A673 (cell line): Measurements from ENCODE around the gene CDC42EP2. TPM values are rescaled to one million over a fixed set of nuclear protein-coding genes. Genes with fewer than 3 reads are reported as not detected.

Experiments
- Bru-seq: library from RNA; stranded (reverse); fragments of 400-500 nt; gene quantifications from one replicate; lab custom pipeline; 2021; lab: Mats Ljungman, UMichigan
- BruChase-seq, 2 experiments: library from RNA; stranded (reverse); fragments of 400-500 nt; gene quantifications; one replicate each; lab custom pipeline; 2021; lab: Mats Ljungman, UMichigan
- BruUV-seq: library from RNA; stranded (reverse); fragments of 400-500 nt; replicated peaks from 2 replicates; lab custom pipeline; 2021; lab: Mats Ljungman, UMichigan
- CTCF ChIA-PET: fragments of 300-600 bp; sonication (Branson Sonifier 250); formaldehyde crosslinking; loops from one replicate; lab custom pipeline; 2022; ENCODE audit warnings: antibody characterized with exemption; lab: Charles Lee
- POLR2A ChIA-PET: fragments of 300-600 bp; sonication (Branson Sonifier 250); formaldehyde crosslinking; loops from one replicate; lab custom pipeline; 2022; ENCODE audit warnings: antibody characterized with exemption; ENCODE audit not compliant: low non-redundant PET; lab: Charles Lee
- DNase-seq: peaks from one replicate; pipeline ENCODE4 v3.0.0-alpha.2; 2015; ENCODE audit warnings: low spot score
- H3K27ac ChIP-seq: fragments of 200-600 bp; sonication (generic); 2 replicates; pipeline ENCODE4 v1.5.1; 2016; ENCODE audit warnings: mixed run types, low read depth, mild to moderate bottlenecking, mixed read lengths, antibody characterized with exemption, low read length; ENCODE audit not compliant: poor library complexity, severe bottlenecking
- H3K27me3 ChIP-seq: fragments of 200-600 bp; sonication (generic); replicated peaks from 2 replicates; pipeline ENCODE4 v1.6.1; 2017; ENCODE audit warnings: mixed run types, low read depth, mild to moderate bottlenecking, mixed read lengths, antibody characterized with exemption, low read length; ENCODE audit not compliant: insufficient read depth, poor library complexity
- H3K36me3 ChIP-seq: fragments of 200-600 bp; sonication (generic); 2 replicates; pipeline ENCODE4 v1.6.1; 2016; ENCODE audit warnings: mixed run types, mild to moderate bottlenecking, mixed read lengths, antibody characterized with exemption, low read length; ENCODE audit not compliant: insufficient read depth, poor library complexity, severe bottlenecking
- H3K4me1 ChIP-seq: fragments of 200-600 bp; sonication (generic); 2 replicates; pipeline ENCODE4 v1.6.1; 2017; ENCODE audit warnings: mixed run types, mild to moderate bottlenecking, mixed read lengths, antibody characterized with exemption, low read length; ENCODE audit not compliant: insufficient read depth, poor library complexity, severe bottlenecking
- H3K4me3 ChIP-seq: fragments of 200-600 bp; sonication (generic); 2 replicates; pipeline ENCODE4 v1.5.1; 2016; ENCODE audit warnings: low read depth, mixed run types, mild to moderate bottlenecking, mixed read lengths, low read length; ENCODE audit not compliant: poor library complexity, severe bottlenecking
- H3K9me3 ChIP-seq: fragments of 200-600 bp; sonication (generic); 2 replicates; pipeline ENCODE4 v1.6.1; 2016; ENCODE audit warnings: mixed run types, low read depth, mild to moderate bottlenecking, mixed read lengths, antibody characterized with exemption, low read length; ENCODE audit not compliant: poor library complexity, severe bottlenecking
- EZH2 ChIP-seq: fragments of 200-600 bp; sonication (generic); IDR thresholded peaks from 2 replicates; pipeline ENCODE4 v1.6.1; 2017; ENCODE audit warnings: borderline replicate concordance, low read depth, mild to moderate bottlenecking, mixed read lengths, antibody characterized with exemption, low read length; ENCODE audit not compliant: poor library complexity, severe bottlenecking
- intact Hi-C: fragments of 100-400 bp; cut with micrococcal nuclease; formaldehyde crosslinking; loops from one replicate; pipeline ENCODE4 v1.10.0; 2022; ENCODE audit not compliant: unreplicated experiment
- long read RNA-seq: library from polyadenylated mRNA; stranded (forward); transcript quantifications from one replicate; pipeline ENCODE4 v2.0.0, GENCODE V29; 2022
- total RNA-seq: library from RNA; stranded (reverse); gene quantifications from 2 replicates; pipeline ENCODE4 v1.2.3, GENCODE V29; 2021
- TF ChIP-seq, protein P1 (sequence below): fragments of 300-800, 200-600 bp; sonication (generic); conservative IDR thresholded peaks from 2 replicates; pipeline ENCODE4 v1.5.1; 2017; ENCODE audit warnings: low read depth, mild to moderate bottlenecking, antibody characterized with exemption, low read length, moderate library complexity, mixed read lengths

Gene CDC42EP2, protein sequence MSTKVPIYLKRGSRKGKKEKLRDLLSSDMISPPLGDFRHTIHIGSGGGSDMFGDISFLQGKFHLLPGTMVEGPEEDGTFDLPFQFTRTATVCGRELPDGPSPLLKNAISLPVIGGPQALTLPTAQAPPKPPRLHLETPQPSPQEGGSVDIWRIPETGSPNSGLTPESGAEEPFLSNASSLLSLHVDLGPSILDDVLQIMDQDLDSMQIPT
- total RNA-seq (4.8 and 5.4 TPM in 2 replicates), Bru-seq, nascent RNA (percentile 47 among the genes with signal in this experiment), BruChase-seq, experiment 1, labeled RNA remaining after a 2-hour chase (percentile 61 among the genes with signal in this experiment), BruChase-seq, experiment 2, labeled RNA remaining after a 6-hour chase (percentile 42 among the genes with signal in this experiment)
- long read RNA-seq, transcript CDC42EP2-201 (2 exons, 2,023 nt), result major isoform, 5 of 8 reads
- long read RNA-seq, partial matches to known transcripts, result 0 of 8 reads
- long read RNA-seq, other reads (novel, unspliced or antisense), result 3 of 8 reads

DNA sequence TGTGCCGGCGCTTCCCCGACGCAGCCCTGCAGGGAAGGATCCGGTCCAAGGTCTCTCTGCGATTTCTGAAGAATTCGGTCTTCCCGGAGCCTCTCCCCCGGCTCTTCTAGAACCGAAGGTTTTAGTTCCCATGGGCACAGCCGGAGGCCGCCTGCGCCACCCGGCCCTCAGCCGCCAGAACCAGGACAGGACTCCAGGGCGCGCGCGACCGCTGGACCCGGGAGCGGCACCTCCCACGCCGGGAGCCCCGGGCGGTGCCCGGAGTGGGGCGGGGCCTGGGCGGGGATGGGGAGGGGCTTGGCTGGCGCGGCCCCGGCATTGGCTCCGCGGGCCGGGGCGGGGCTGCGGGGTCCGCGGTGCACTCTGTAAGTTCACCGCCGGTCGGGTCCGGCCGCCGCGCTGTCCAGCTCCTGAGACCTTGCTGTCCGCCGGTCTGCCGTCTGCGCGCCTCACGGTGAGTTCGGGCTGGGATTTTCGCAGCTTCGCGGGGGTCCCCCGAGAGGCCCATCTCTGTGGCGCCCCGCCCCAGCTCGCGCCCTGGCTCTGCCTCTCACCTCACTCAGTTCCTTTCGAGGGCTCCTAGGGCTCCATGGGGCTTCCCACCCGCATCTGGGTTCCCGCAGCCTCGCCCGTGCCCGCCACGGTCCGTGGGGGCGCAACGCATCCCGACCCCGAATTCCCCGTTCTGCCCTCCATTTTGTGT lies at the start of gene CDC42EP2:
TSS of gene CDC42EP2 (plus strand) at position 366 of the 703 bp plus-strand sequence. CDS start 6,033 bp downstream, outside the sequence.
- no TSS peak for BruUV-seq
- H3K4me1 ChIP-seq, result peaks cover 15% of the 10 kb centered on the region
- H3K4me3 ChIP-seq, result peak within 1 kb of the TSS; percentile 80
- ChIA-PET POLR2A (no interaction called here), CTCF (interaction anchor here (0.6 to 3.7 kb wide), 13 partner anchors 13 to 581 kb away, joined by 3 to 34 read pairs (median 4); partner anchors contain the start of genes DPF2 and POLA2)
- no peaks in the 10 kb centered on the region for H3K27me3 ChIP-seq
- intact Hi-C loops, result loop anchor here (1.0 to 10.0 kb wide), 3 partner anchors 39 to 470 kb away; partner anchors contain the start of gene CDC42BPG
- peak within 1 kb of the TSS; percentile 71 for H3K27ac ChIP-seq
- H3K9me3 ChIP-seq, result no peaks in the 10 kb centered on the region
- TF ChIP-seq EZH2, result no peak
- TF ChIP-seq, protein P1, sequence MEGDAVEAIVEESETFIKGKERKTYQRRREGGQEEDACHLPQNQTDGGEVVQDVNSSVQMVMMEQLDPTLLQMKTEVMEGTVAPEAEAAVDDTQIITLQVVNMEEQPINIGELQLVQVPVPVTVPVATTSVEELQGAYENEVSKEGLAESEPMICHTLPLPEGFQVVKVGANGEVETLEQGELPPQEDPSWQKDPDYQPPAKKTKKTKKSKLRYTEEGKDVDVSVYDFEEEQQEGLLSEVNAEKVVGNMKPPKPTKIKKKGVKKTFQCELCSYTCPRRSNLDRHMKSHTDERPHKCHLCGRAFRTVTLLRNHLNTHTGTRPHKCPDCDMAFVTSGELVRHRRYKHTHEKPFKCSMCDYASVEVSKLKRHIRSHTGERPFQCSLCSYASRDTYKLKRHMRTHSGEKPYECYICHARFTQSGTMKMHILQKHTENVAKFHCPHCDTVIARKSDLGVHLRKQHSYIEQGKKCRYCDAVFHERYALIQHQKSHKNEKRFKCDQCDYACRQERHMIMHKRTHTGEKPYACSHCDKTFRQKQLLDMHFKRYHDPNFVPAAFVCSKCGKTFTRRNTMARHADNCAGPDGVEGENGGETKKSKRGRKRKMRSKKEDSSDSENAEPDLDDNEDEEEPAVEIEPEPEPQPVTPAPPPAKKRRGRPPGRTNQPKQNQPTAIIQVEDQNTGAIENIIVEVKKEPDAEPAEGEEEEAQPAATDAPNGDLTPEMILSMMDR, result no peak
- H3K36me3 ChIP-seq, result no peaks in the 10 kb centered on the region
- DNase-seq, result peak; percentile 85

DNA sequence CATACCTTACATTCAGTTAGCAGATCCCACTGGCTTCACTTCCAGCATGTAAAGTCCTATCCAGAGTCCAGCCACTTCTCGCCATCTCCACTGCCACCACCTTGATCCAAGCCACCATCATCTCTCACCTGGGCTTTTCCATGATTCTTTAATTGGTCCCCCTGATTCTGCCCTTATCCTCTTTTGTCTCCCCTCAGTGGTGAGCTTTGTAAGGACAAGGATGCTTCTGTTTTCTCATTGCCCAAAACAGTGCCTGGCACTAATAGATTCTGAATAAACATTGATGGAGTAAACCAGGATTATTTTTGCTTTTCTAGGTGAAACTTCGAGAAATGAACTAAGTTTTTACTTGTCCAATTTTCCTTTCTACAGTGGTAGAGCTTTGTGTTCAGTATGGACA lies 48.5 kb upstream of the CDC42EP2 start:
- H3K27ac ChIP-seq, result no peak overlapping the region
- no peak for DNase-seq
- no peak overlapping the region for H3K4me3 ChIP-seq
- no peaks in the 10 kb centered on the region for H3K9me3 ChIP-seq
- ChIA-PET POLR2A (interaction anchor here (0.6 kb wide), 1 partner anchor 9 kb away, joined by 17 read pairs; no protein-coding TSS in a partner anchor), CTCF (no interaction called here)
- intact Hi-C loops, result no loop called here
- H3K27me3 ChIP-seq, result no peaks in the 10 kb centered on the region
- no peak for TF ChIP-seq EZH2
- TF ChIP-seq, protein P1, result no peak
- no TSS peak for BruUV-seq
- H3K36me3 ChIP-seq, result peaks cover 68% of the 10 kb centered on the region
- no peaks in the 10 kb centered on the region for H3K4me1 ChIP-seq
